Measurements from ENCODE around the gene CCDC33. TPM values are rescaled to one million over a fixed set of nuclear protein-coding genes. Genes with fewer than 3 reads are reported as not detected.
A peak's percentile ranks its signal among the peaks of the same experiment; 100 is the strongest.

CCDC33 gene
- total and polyA plus RNA-seq, 2 experiments from 2014 or later = 2.6 to 2.8 TPM

DNA sequence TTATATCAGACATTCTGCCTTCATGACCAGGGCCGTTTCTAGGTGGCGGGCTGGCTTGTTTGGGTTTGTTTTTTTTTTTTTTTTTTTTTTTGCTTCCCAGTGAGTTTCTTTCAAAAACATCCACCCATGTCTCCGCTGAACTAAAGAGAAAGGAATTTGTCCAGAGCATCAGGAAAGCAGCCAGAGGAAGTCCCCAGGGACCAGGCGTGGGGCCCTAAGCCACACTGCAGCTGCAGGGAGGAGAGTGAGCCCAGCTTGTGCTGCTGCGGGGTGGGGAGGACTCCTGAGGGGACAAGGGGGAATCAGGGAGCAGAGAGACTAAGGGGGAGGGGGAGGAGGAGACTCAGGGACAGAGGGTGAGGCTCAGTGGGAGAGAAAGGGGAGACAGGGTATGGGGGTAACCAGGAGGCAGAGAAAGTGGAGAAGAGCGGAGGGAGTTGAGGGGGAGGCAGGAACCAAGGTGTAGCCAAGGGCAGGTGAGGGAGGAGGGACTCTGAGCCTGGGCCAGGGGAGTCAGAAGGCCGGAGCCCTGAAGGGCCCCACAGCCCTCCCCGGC, 81.8 kb downstream of the CCDC33 start:
- Mint-ChIP-seq H3K36me3 (ENCODE audit: low read depth) (no peaks in the 10 kb centered on the region; the same call in 2 of the 3 replicates), H3K4me3 (no peak overlapping the region), H3K9me3 (no peaks in the 10 kb centered on the region; the same call in 2 of the 3 replicates), H3K4me1 (peaks cover 43% of the 10 kb centered on the region), H3K27ac (peak overlapping the region; percentile 11; the same call in 1 of the 2 replicates), H3K27me3 (ENCODE audit: insufficient read depth, low read depth, poor library complexity) (peaks cover 21% of the 10 kb centered on the region)
- Histone ChIP-seq H3F3A (replicated peaks; ENCODE audit: low read depth) (no peaks in the 10 kb centered on the region), H3K27ac (ENCODE audit: low read depth) (no peak overlapping the region), H4K20me1 (replicated peaks; ENCODE audit: insufficient read depth) (no peaks in the 10 kb centered on the region), H3K79me2 (replicated peaks; ENCODE audit: insufficient read depth) (no peaks in the 10 kb centered on the region), H2AFZ (peak overlapping the region; percentile 23), H3K36me3 (ENCODE audit: insufficient read depth) (no peaks in the 10 kb centered on the region), H3K27me3 (ENCODE audit: insufficient read depth) (no peaks in the 10 kb centered on the region), H3K4me2 (no peak overlapping the region), H3K4me3 (no peak overlapping the region), H3K4me1 (ENCODE audit: insufficient read depth) (peaks cover 37% of the 10 kb centered on the region), H3K9me2 (ENCODE audit: insufficient read depth) (no peaks in the 10 kb centered on the region)
- ATAC-seq (no peak; the same call in 2 of the 3 replicates), DNase-seq (ENCODE audit: low spot score) (no peak)
- no peak for TF ChIP-seq JUNB (IDR thresholded peaks at IDR 0.05; ENCODE audit: unreplicated experiment)
- no peak for TF ChIP-seq ZNF331 (CRISPR knock-in tag; IDR thresholded peaks at IDR 0.05; ENCODE audit: low read depth)

DNA sequence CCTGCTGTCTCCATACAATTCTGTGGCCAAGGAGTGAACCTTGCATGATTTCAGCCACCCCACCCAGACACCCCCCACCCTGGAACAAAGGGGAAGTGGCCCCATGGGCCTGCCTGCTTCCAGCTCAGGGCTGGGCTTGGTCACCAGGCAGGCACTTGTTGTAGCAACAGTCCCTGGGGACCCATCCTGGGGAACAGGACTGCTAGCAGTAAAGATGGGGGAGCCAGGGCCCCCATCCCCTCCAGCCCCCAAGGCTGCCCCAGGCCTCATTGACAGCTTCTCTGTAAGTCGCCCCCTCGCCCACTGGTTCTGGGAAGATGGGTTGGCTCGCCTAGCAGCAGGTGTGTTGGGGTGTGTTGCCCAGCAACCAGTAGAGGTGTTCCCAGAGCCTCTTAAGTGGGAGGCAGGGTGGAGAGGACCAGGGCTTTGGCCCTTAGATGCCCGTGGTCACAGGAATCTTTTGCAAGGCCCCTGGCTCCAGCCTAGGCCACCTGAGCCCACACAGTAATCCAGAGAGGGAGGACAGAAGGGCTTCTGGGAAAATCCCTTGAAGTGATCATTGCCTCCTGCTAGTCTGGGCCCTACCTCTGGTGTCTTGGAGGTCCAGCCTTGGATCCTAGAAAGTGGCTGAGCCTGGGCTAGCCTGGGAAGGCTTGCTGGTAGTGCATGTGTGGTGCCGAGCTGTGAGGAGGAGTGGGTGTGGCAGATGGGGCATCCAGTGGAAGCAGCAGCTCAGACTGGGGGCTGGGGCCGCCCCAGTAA, 82.4 kb downstream of the CCDC33 start:
- no peak overlapping the region for H3K27ac ChIP-seq (ENCODE audit: low read depth)
- peaks cover 16% of the 10 kb centered on the region for H3K27me3 Mint-ChIP-seq (ENCODE audit: insufficient read depth, low read depth, poor library complexity)
- no peak for TF ChIP-seq ZNF331 (CRISPR knock-in tag; IDR thresholded peaks at IDR 0.05; ENCODE audit: low read depth)
- TF ChIP-seq CREB1 (CRISPR knock-in tag; IDR thresholded peaks at IDR 0.05; ENCODE audit: low read depth) = no peak
- TF ChIP-seq JUNB (IDR thresholded peaks at IDR 0.05; ENCODE audit: unreplicated experiment) = no peak
- TF ChIP-seq POLR2AphosphoS5 (IDR thresholded peaks at IDR 0.05; ENCODE audit: low read depth) = no peak
- TF ChIP-seq, protein P1, sequence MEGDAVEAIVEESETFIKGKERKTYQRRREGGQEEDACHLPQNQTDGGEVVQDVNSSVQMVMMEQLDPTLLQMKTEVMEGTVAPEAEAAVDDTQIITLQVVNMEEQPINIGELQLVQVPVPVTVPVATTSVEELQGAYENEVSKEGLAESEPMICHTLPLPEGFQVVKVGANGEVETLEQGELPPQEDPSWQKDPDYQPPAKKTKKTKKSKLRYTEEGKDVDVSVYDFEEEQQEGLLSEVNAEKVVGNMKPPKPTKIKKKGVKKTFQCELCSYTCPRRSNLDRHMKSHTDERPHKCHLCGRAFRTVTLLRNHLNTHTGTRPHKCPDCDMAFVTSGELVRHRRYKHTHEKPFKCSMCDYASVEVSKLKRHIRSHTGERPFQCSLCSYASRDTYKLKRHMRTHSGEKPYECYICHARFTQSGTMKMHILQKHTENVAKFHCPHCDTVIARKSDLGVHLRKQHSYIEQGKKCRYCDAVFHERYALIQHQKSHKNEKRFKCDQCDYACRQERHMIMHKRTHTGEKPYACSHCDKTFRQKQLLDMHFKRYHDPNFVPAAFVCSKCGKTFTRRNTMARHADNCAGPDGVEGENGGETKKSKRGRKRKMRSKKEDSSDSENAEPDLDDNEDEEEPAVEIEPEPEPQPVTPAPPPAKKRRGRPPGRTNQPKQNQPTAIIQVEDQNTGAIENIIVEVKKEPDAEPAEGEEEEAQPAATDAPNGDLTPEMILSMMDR (conservative IDR thresholded peaks at IDR 0.05; ENCODE audit: low read depth in 2 of 2) = no peak
- TF ChIP-seq, protein P2, sequence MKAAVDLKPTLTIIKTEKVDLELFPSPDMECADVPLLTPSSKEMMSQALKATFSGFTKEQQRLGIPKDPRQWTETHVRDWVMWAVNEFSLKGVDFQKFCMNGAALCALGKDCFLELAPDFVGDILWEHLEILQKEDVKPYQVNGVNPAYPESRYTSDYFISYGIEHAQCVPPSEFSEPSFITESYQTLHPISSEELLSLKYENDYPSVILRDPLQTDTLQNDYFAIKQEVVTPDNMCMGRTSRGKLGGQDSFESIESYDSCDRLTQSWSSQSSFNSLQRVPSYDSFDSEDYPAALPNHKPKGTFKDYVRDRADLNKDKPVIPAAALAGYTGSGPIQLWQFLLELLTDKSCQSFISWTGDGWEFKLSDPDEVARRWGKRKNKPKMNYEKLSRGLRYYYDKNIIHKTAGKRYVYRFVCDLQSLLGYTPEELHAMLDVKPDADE (IDR thresholded peaks at IDR 0.05) = no peak
- no peak for TF ChIP-seq EZH2phosphoT487 (IDR thresholded peaks at IDR 0.05; ENCODE audit: unreplicated experiment)
- TF ChIP-seq, protein P3, sequence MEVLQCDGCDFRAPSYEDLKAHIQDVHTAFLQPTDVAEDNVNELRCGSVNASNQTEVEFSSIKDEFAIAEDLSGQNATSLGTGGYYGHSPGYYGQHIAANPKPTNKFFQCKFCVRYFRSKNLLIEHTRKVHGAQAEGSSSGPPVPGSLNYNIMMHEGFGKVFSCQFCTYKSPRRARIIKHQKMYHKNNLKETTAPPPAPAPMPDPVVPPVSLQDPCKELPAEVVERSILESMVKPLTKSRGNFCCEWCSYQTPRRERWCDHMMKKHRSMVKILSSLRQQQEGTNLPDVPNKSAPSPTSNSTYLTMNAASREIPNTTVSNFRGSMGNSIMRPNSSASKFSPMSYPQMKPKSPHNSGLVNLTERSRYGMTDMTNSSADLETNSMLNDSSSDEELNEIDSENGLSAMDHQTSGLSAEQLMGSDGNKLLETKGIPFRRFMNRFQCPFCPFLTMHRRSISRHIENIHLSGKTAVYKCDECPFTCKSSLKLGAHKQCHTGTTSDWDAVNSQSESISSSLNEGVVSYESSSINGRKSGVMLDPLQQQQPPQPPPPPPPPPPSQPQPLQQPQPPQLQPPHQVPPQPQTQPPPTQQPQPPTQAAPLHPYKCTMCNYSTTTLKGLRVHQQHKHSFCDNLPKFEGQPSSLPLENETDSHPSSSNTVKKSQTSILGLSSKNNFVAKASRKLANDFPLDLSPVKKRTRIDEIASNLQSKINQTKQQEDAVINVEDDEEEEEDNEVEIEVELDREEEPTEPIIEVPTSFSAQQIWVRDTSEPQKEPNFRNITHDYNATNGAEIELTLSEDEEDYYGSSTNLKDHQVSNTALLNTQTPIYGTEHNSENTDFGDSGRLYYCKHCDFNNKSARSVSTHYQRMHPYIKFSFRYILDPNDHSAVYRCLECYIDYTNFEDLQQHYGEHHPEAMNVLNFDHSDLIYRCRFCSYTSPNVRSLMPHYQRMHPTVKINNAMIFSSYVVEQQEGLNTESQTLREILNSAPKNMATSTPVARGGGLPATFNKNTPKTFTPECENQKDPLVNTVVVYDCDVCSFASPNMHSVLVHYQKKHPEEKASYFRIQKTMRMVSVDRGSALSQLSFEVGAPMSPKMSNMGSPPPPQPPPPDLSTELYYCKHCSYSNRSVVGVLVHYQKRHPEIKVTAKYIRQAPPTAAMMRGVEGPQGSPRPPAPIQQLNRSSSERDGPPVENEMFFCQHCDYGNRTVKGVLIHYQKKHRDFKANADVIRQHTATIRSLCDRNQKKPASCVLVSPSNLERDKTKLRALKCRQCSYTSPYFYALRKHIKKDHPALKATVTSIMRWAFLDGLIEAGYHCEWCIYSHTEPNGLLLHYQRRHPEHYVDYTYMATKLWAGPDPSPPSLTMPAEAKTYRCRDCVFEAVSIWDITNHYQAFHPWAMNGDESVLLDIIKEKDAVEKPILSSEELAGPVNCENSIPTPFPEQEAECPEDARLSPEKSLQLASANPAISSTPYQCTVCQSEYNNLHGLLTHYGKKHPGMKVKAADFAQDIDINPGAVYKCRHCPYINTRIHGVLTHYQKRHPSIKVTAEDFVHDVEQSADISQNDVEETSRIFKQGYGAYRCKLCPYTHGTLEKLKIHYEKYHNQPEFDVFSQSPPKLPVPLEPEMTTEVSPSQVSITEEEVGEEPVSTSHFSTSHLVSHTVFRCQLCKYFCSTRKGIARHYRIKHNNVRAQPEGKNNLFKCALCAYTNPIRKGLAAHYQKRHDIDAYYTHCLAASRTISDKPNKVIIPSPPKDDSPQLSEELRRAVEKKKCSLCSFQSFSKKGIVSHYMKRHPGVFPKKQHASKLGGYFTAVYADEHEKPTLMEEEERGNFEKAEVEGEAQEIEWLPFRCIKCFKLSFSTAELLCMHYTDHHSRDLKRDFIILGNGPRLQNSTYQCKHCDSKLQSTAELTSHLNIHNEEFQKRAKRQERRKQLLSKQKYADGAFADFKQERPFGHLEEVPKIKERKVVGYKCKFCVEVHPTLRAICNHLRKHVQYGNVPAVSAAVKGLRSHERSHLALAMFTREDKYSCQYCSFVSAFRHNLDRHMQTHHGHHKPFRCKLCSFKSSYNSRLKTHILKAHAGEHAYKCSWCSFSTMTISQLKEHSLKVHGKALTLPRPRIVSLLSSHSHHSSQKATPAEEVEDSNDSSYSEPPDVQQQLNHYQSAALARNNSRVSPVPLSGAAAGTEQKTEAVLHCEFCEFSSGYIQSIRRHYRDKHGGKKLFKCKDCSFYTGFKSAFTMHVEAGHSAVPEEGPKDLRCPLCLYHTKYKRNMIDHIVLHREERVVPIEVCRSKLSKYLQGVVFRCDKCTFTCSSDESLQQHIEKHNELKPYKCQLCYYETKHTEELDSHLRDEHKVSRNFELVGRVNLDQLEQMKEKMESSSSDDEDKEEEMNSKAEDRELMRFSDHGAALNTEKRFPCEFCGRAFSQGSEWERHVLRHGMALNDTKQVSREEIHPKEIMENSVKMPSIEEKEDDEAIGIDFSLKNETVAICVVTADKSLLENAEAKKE (CRISPR knock-in tag; IDR thresholded peaks at IDR 0.05) = no peak

More for the DNA sequence above, 82.4 kb downstream of the CCDC33 start:
- Histone ChIP-seq H3K4me2 (no peak overlapping the region), H3K27me3 (ENCODE audit: insufficient read depth) (no peaks in the 10 kb centered on the region), H4K20me1 (replicated peaks; ENCODE audit: insufficient read depth) (no peaks in the 10 kb centered on the region), H3K9me2 (ENCODE audit: insufficient read depth) (no peaks in the 10 kb centered on the region), H3K36me3 (ENCODE audit: insufficient read depth) (no peaks in the 10 kb centered on the region), H2AFZ (no peak overlapping the region), H3K4me3 (no peak overlapping the region), H3K79me2 (replicated peaks; ENCODE audit: insufficient read depth) (no peaks in the 10 kb centered on the region), H3K4me1 (ENCODE audit: insufficient read depth) (peaks cover 37% of the 10 kb centered on the region), H3F3A (replicated peaks; ENCODE audit: low read depth) (no peaks in the 10 kb centered on the region)
- DNase-seq (ENCODE audit: low spot score) = peak; percentile 39
- Mint-ChIP-seq H3K4me3 (no peak overlapping the region), H3K9me3 (no peaks in the 10 kb centered on the region; the same call in 2 of the 3 replicates), H3K4me1 (peaks cover 43% of the 10 kb centered on the region), H3K36me3 (ENCODE audit: low read depth) (no peaks in the 10 kb centered on the region; the same call in 2 of the 3 replicates), H3K27ac (no peak overlapping the region)
- ATAC-seq = no peak

Measured in GM23338 (cell line).